ENCODE measurements around the gene PROSER2.

Gene PROSER2, protein sequence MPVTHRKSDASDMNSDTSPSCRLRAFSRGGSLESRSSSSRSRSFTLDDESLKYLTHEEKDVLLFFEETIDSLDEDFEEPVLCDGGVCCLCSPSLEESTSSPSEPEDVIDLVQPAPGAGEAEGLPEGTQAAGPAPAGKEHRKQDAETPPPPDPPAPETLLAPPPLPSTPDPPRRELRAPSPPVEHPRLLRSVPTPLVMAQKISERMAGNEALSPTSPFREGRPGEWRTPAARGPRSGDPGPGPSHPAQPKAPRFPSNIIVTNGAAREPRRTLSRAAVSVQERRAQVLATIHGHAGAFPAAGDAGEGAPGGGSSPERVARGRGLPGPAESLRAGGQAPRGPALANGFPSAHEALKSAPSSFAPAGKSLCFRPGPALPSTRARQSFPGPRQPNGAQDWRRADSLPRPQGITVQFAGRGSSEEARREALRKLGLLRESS

DNA sequence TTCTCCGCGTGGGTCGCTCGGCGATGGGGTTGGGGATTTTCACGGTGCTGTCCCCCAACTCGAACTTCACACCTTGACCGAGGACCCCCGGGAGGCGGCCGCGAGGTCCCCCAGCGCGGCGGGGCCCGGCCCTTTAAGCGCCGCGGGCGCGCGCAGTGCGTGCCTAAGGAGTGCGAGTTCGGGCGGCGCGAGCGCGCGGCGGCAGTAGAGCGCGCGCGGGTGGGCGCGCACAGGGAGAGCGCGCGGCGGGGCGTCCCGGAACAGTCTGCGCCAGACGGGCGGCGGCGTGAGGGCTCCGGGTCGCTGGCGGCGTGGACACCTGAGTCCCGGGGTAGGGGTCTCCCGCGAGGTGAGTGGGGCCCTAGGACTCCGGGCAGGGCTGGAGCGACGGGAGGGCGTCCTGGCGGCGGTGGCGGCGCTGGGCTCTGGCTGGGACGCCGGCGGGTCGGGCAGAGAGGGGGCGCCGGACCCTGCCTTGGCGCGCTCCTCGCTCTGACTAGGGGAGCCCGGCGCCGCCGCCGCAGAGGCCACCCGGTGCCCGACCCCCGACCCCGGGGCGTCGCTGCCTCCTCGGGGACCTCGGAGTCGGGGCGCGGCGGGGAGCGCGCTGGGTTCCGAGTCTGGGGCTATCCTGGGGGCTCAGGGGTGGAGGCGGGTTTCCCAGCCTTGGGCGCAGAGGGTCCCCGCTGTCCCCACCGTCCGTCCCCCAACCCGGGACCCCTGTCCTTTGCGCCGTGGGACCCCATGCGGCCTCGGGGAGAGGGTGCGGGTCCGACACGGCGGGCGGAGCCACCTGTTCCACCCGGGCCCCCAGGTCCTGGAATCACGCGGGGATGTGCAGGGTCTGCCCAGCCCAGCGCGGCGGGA, at the start of gene PROSER2:
TSS of gene PROSER2 (plus strand) at position 235 of the 867 bp plus-strand sequence. CDS start 28,722 bp downstream, outside the sequence.
- TF ChIP-seq, protein P1, sequence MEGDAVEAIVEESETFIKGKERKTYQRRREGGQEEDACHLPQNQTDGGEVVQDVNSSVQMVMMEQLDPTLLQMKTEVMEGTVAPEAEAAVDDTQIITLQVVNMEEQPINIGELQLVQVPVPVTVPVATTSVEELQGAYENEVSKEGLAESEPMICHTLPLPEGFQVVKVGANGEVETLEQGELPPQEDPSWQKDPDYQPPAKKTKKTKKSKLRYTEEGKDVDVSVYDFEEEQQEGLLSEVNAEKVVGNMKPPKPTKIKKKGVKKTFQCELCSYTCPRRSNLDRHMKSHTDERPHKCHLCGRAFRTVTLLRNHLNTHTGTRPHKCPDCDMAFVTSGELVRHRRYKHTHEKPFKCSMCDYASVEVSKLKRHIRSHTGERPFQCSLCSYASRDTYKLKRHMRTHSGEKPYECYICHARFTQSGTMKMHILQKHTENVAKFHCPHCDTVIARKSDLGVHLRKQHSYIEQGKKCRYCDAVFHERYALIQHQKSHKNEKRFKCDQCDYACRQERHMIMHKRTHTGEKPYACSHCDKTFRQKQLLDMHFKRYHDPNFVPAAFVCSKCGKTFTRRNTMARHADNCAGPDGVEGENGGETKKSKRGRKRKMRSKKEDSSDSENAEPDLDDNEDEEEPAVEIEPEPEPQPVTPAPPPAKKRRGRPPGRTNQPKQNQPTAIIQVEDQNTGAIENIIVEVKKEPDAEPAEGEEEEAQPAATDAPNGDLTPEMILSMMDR (conservative IDR thresholded peaks at IDR 0.05; ENCODE audit: low read depth, low read length): no peak
- peak; percentile 62 for DNase-seq (ENCODE audit: low read depth)
- H3K4me3 ChIP-seq (ENCODE audit: low read depth, low read length): peak within 1 kb of the TSS; percentile 82

DNA sequence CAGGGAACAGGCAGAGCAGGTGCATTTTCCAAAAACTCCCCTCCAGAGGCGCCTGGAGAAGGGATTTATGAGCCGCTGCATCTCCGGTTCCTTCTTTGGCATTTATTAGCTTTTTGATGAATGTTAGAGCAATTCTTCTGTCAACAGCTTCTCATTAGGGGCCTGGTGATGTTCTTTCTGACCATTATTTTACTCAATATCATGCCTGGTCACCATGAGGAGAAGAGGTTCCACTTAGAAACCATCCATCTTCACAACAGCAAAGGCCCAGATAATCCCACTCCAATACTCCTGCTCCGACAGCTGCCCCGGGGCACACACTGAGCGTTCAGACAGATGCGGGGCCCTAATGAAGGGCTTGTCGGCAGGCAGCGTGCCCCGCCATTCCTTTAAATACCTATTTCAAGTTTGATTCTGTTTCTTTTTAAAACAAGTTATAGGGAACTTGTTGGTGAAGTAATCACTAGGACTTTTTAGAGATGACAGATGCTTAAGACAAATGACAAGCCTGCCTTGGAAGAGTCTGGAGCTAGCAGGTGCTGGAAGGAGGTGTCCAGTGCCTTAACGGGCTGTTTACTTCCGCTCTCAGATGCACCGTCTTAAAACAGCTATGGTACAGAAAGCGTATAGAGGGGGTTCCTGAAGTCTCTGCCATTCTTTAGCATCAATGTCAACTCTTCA, 49.3 kb upstream of the PROSER2 start:
- DNase-seq (ENCODE audit: low read depth): no peak
- TF ChIP-seq, protein P1 (conservative IDR thresholded peaks at IDR 0.05; ENCODE audit: low read depth, low read length): no peak
- H3K4me3 ChIP-seq (ENCODE audit: low read depth, low read length): no peak overlapping the region

DNA sequence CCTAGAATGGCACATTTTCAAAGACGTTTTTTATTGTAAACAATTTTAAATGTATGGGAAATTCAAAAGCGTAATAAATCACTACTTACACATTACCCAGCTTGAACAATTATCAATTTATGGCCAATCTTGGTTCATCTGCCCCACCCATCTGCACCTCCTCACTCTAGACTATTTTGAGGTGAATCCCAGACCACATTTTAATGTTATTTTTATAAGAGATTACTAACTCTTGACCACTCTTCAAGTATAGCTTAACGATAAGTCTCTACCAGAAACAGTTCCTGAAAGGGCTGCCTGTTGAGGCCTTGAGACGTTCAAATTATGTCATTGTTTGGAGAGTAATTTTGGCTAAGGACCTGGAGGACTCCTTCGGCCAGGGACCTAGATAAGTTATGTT, 47.7 kb upstream of the PROSER2 start:
- TF ChIP-seq, protein P1 (conservative IDR thresholded peaks at IDR 0.05; ENCODE audit: low read depth, low read length): no peak
- no peak for DNase-seq (ENCODE audit: low read depth)
- H3K4me3 ChIP-seq (ENCODE audit: low read depth, low read length): no peak overlapping the region

DNA sequence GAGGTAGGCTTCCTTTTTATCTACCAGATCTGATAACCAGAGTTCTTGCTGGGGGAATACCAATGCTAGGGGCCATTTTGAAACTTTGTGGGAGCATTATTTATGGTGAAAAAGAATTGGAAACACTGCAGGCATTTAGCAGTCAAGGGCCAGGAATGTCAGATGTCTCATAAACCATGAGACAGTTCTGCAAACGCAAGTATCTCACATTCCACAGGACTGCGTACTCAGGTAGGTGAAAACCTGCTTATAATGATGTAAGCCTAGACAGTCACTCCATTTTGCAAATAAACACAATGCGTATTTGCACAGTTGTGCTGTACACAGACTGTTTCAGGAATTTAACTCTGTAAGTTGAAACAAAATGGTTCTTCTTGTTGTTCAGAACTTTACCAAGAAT, 47.1 kb upstream of the PROSER2 start:
- DNase-seq (ENCODE audit: low read depth): peak; percentile 43
- TF ChIP-seq, protein P1 (conservative IDR thresholded peaks at IDR 0.05; ENCODE audit: low read depth, low read length): no peak
- no peak overlapping the region for H3K4me3 ChIP-seq (ENCODE audit: low read depth, low read length)

DNA sequence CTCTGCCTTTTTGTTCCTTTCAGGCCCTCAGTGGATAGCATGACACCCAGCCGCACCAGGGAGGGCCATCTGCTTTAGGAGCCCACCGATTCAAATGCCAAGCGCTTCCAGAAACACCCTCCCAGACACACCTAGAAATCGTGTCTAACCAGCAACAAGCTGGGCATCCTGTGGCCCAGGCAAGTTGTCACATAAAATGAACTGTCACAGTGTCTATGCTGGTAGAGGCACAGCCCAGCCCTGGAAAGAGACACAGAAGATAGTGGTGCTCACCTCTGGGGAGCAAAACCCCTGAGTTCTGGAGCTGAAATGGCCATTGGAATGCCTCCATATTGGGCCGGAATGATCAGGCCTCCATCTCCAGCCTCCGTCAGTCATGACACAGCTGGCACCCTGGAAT, 42.0 kb upstream of the PROSER2 start:
- TF ChIP-seq, protein P1 (conservative IDR thresholded peaks at IDR 0.05; ENCODE audit: low read depth, low read length): no peak
- H3K4me3 ChIP-seq (ENCODE audit: low read depth, low read length): no peak overlapping the region
- no peak for DNase-seq (ENCODE audit: low read depth)

DNA sequence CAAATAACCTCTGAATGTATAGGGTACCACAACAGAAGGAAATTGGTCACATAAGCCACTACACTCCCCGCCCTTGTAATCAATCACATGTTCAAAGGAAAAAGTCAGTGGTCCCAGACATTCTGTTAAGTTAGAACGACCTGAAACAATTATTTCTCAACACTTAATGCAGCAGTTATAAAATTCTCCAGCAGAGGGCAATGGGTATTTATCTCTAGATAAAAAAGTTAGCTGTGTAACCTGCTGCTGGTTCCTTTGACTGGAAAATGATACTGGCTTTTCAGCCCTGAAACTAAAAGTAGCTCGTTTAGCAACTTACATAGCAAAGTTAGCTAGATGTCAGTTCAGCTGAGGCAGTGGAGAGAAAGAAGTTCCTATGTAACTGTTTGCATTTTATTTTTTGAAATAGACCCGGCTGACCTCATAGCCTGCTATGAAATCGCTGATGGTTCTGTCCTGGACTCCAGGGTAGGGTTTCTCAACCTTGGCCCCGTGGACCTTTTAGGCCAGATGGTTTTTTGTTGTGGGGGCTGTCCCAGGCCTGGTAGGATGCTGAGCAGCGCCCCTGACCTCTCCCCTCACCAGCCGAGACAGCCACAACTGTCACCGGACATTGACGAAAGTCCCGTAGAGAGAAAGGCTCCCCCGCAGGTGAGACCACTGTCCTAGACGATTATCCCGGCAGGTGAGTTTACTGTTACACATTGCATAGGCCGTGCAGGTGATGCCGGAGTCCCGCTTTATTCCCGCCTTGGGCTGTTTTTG, 40.2 kb upstream of the PROSER2 start:
- TF ChIP-seq, protein P1 (conservative IDR thresholded peaks at IDR 0.05; ENCODE audit: low read depth, low read length): peak; percentile 66
- H3K4me3 ChIP-seq (ENCODE audit: low read depth, low read length): no peak overlapping the region
- DNase-seq (ENCODE audit: low read depth): peak; percentile 78

Data from choroid plexus epithelial cell (primary cell).